ENCODE results near the gene HMG20B.

The HMG20B gene

DNA sequence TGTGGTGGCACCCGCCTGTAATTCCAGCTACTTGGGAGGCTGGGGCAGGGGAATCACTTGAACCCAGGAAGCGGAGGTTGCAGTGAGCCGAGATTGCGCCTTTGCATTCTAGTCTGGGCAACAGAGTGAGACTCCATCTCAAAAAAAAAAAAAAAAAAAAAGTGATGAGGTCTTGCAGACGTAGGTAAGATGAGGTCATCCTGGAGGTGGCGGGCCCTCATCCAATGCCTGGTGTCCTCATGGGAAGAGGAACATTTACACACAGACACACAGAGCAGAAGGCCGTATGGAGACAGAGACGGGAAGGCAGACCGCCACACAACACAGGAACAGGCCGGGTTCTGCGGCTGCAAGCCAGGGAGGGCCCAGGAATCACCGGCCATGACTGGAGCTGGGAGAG is 49.5 kb downstream of the HMG20B start:
- no peak for DNase-seq

- DNase-seq = no peak
These were observed 51.0 kb downstream of the HMG20B start for GRCh38 chr19:3623716-3624115.

DNA sequence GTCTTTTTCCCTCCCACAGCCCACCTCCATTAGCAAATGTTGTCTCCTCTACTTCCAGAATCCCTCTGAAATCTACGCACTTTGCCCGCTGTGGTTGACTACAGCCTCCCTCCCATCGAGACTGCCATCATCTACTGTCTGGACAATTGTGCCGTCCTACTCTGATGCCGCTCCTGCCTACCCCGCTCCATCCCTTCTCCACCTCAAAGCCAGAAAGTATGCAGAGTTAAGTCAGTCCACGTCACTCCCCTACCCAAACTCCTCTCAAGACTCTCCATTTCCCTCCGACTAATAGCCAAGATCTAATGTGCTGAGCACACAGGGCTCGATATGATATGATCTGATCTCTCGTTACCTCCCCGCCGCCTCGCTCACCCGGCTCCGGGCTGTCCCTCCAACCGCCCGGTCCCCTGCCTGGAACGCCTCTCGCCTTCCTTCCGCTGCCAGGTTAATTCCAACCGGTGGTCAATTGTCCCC is 53.3 kb downstream of the HMG20B start:
- DNase-seq = no peak

- DNase-seq = peak; percentile 95
These were observed 54.0 kb downstream of the HMG20B start, which contains the start of gene CACTIN for GRCh38 chr19:3626473-3627350. Gene CACTIN (minus strand): TSS chr19:3626790. CDS start chr19:3626762, 28 bp downstream.

DNA sequence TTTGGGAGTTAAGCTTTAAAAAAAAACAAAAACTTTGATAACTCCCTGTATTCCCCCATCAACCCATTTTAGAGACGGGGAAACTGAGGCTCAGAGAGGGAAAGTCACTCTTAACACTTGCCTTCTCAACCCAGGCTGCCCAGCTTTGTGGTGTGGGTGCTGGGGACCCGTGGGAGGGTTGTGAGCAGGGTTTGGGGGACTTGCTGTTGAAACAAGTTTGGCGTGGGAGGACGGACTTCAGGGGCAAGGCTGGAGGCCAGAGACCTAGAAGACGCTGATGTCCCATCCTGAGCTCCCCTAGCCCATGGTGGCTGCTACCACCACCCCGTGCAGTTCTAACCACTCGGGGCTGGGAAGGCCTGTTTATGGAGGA is 54.6 kb downstream of the HMG20B start:
- no peak for DNase-seq
